Caco-2 (cell line): ENCODE data around the gene FOXN3. TPM values are rescaled to one million over a fixed set of nuclear protein-coding genes. Genes with fewer than 3 reads are reported as not detected.

Experiments
- BruUV-seq: library from RNA; stranded (reverse); fragments of 400-500 nt; replicated peaks from 2 replicates; lab custom pipeline; 2021; lab: Mats Ljungman, UMichigan
- CTCF ChIA-PET: fragments of 300-600 bp; sonication (Branson Sonifier 250); formaldehyde crosslinking; loops from one replicate; lab custom pipeline; 2022; ENCODE audit warnings: antibody characterized with exemption; lab: Charles Lee
- POLR2A ChIA-PET: fragments of 300-600 bp; sonication (Branson Sonifier 250); formaldehyde crosslinking; loops from one replicate; lab custom pipeline; 2022; ENCODE audit warnings: antibody characterized with exemption; lab: Charles Lee
- DNase-seq, 2 experiments: peaks; one replicate each; pipeline versions ENCODE4 v3.0.0 to v3.0.0-alpha.2; 2020 to 2022
- H3K27me3 ChIP-seq: replicated peaks from 2 replicates; pipeline ENCODE4 v1.6.0; 2011; ENCODE audit warnings: low read length; ENCODE audit not compliant: control insufficient read depth, insufficient read depth
- H3K36me3 ChIP-seq: 2 replicates; pipeline ENCODE4 v1.5.1; 2011; ENCODE audit warnings: low read length; ENCODE audit not compliant: control insufficient read depth, insufficient read depth
- H3K4me1 ChIP-seq: fragments of 250-450 bp; sonication (Bioruptor Pico); 2 replicates; pipeline ENCODE4 v1.5.1; 2020; ENCODE audit warnings: mild to moderate bottlenecking
- H3K4me3 ChIP-seq: 2 replicates; pipeline ENCODE4 v1.5.1; 2011; ENCODE audit warnings: low read depth, mild to moderate bottlenecking, control low read depth, low read length
- H3K9me3 ChIP-seq: fragments of 250-450 bp; sonication (Bioruptor Pico); 2 replicates; pipeline ENCODE4 v1.5.1; 2020; ENCODE audit warnings: mild to moderate bottlenecking, moderate library complexity
- H3K27ac Mint-ChIP-seq: one replicate; pipeline ENCODE4 v1.8.0; 2022; ENCODE audit warnings: mixed read lengths; ENCODE audit not compliant: unreplicated experiment
- H3K27me3 Mint-ChIP-seq: one replicate; pipeline ENCODE4 v1.8.0; 2022; ENCODE audit warnings: mixed read lengths; ENCODE audit not compliant: insufficient read depth, unreplicated experiment
- H3K36me3 Mint-ChIP-seq: one replicate; pipeline ENCODE4 v1.8.0; 2022; ENCODE audit warnings: mild to moderate bottlenecking, mixed read lengths; ENCODE audit not compliant: insufficient read depth, unreplicated experiment
- H3K4me1 Mint-ChIP-seq: one replicate; pipeline ENCODE4 v1.8.0; 2022; ENCODE audit warnings: low read depth, mixed read lengths; ENCODE audit not compliant: unreplicated experiment
- H3K4me3 Mint-ChIP-seq: one replicate; pipeline ENCODE4 v1.8.0; 2022; ENCODE audit warnings: mild to moderate bottlenecking, moderate library complexity, mixed read lengths; ENCODE audit not compliant: unreplicated experiment
- H3K9me3 Mint-ChIP-seq: one replicate; pipeline ENCODE4 v1.8.0; 2022; ENCODE audit warnings: mixed read lengths; ENCODE audit not compliant: unreplicated experiment
- CTCF ChIP-seq, 2 experiments: fragments of 200-600 bp in 1 of 2; IDR thresholded peaks; 1 replicate in 1 of 2; 2 replicates in 1 of 2; pipeline versions ENCODE4 v1.5.1 to v1.8.0; 2011 to 2022; ENCODE audit warnings: antibody characterized with exemption in 1 of 2, control low read depth in 1 of 2, inconsistent platforms in 1 of 2, low read depth in 1 of 2, low read length in 1 of 2, mild to moderate bottlenecking in 1 of 2, moderate library complexity in 1 of 2; ENCODE audit not compliant: insufficient read depth in 1 of 2, severe bottlenecking in 1 of 2, unreplicated experiment in 1 of 2
- intact Hi-C: fragments of 100-400 bp; cut with micrococcal nuclease; formaldehyde crosslinking; loops from one replicate; pipeline ENCODE4 v1.10.0; 2022; ENCODE audit not compliant: unreplicated experiment
- total RNA-seq: library from RNA; stranded (reverse); gene quantifications from 2 replicates; pipeline ENCODE4 v1.2.3, GENCODE V29; 2022

Gene FOXN3
- total RNA-seq, 1 experiment from 2014 or later = 20.6 TPM

GRCh38 chr14:89280600-89280999, 136.4 kb downstream of the FOXN3 start:
- BruUV-seq = no TSS peak
- no peak for DNase-seq
- intact Hi-C loops = no loop called here
- H3K4me1 Mint-ChIP-seq = no peaks in the 10 kb centered on the region
- TF ChIP-seq CTCF (IDR thresholded peaks at IDR 0.05; ENCODE audit: insufficient read depth in 1 of 2, low read depth in 1 of 2, low read length in 1 of 2, severe bottlenecking in 1 of 2, unreplicated experiment in 1 of 2) = no peak
- no peak overlapping the region for H3K27ac Mint-ChIP-seq
- H3K27me3 Mint-ChIP-seq = no peaks in the 10 kb centered on the region
- Histone ChIP-seq H3K27me3 (no peaks in the 10 kb centered on the region), H3K9me3 (no peaks in the 10 kb centered on the region), H3K4me1 (no peaks in the 10 kb centered on the region), H3K36me3 (no peaks in the 10 kb centered on the region), H3K4me3 (no peak overlapping the region)
- H3K9me3 Mint-ChIP-seq = no peaks in the 10 kb centered on the region
- ChIA-PET CTCF (no interaction called here), POLR2A (no interaction called here)
- H3K36me3 Mint-ChIP-seq = no peaks in the 10 kb centered on the region
- H3K4me3 Mint-ChIP-seq = no peak overlapping the region

DNA sequence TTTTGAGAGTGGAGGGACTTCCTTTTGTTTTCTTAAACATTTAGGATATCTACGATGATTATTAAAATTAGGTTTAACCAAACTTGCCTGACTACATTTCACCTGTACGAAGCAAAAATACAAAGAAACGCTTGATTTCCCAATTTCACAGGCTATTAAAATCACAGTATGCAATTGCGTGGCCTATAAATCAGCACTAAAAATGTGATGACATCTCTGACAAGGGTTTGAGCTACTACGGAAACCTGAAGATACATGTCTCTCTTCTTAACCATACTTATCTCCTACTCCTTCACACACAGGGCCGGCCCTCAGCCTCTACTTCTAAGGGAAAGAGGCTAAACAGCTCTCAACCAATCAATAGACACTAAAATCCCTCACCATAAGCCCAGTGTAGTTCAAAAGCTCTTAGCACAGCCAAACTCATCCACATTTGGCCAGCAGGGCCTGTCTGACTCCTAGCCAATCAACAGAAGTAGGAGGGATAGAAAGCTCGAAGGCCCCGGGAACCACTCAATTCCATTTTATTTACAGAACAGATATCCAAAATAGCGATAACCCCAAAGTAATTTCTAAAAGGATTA, 137.3 kb downstream of the FOXN3 start:
- intact Hi-C loops = no loop called here
- TF ChIP-seq CTCF (IDR thresholded peaks at IDR 0.05; ENCODE audit: insufficient read depth in 1 of 2, low read depth in 1 of 2, low read length in 1 of 2, severe bottlenecking in 1 of 2, unreplicated experiment in 1 of 2) = no peak
- Histone ChIP-seq H3K4me3 (no peak overlapping the region), H3K36me3 (no peaks in the 10 kb centered on the region), H3K27me3 (no peaks in the 10 kb centered on the region), H3K9me3 (no peaks in the 10 kb centered on the region), H3K4me1 (no peaks in the 10 kb centered on the region)
- ChIA-PET CTCF (no interaction called here), POLR2A (no interaction called here)
- DNase-seq = no peak
- no peak overlapping the region for H3K27ac Mint-ChIP-seq
- H3K9me3 Mint-ChIP-seq = no peaks in the 10 kb centered on the region
- no peaks in the 10 kb centered on the region for H3K4me1 Mint-ChIP-seq
- no peaks in the 10 kb centered on the region for H3K36me3 Mint-ChIP-seq
- BruUV-seq = no TSS peak
- H3K4me3 Mint-ChIP-seq = no peak overlapping the region
- no peaks in the 10 kb centered on the region for H3K27me3 Mint-ChIP-seq

DNA sequence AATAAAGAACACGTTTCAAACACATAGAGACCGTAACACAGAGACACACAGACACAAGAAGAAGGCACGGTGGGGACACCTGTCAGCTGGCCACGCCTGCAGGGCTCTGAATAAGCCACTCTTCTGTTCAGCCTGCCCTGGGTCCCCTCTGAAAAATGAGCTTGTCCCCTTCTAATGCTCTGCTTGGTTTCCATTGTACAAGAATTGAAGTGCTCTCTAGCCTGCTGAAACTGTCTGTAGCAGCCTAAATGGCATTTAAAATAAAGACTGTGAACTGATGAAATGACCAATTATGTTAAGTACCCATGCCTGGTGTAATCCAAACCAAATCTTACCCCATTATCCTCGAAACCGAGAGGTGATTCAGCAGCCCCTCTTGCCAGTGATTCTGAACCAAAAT, 139.8 kb downstream of the FOXN3 start:
- Histone ChIP-seq H3K27me3 (no peaks in the 10 kb centered on the region), H3K9me3 (no peaks in the 10 kb centered on the region), H3K4me3 (no peak overlapping the region), H3K36me3 (no peaks in the 10 kb centered on the region), H3K4me1 (no peaks in the 10 kb centered on the region)
- Mint-ChIP-seq H3K27ac (no peak overlapping the region), H3K27me3 (no peaks in the 10 kb centered on the region), H3K4me1 (no peaks in the 10 kb centered on the region), H3K9me3 (no peaks in the 10 kb centered on the region), H3K4me3 (no peak overlapping the region), H3K36me3 (peaks cover 4% of the 10 kb centered on the region)
- intact Hi-C loops = no loop called here
- BruUV-seq = no TSS peak
- no peak for TF ChIP-seq CTCF (IDR thresholded peaks at IDR 0.05; ENCODE audit: insufficient read depth in 1 of 2, low read depth in 1 of 2, low read length in 1 of 2, severe bottlenecking in 1 of 2, unreplicated experiment in 1 of 2)
- DNase-seq = no peak
- POLR2A ChIA-PET = no interaction called here
- CTCF ChIA-PET = no interaction called here
